Endothelial cell of umbilical vein (primary cell): ENCODE measurements around the gene MIX23. TPM values are rescaled to one million over a fixed set of nuclear protein-coding genes. Genes with fewer than 3 reads are reported as not detected.

ENCODE experiments used
- BruUV-seq: library from RNA; stranded (reverse); fragments of 400-500 nt; replicated peaks from 2 replicates; lab custom pipeline; 2021; lab: Mats Ljungman, UMichigan
- CTCF ChIA-PET: fragments of 300-600, 350-600 bp; sonication (Branson Sonifier 250); formaldehyde crosslinking; loops from one replicate; lab custom pipeline; 2021; ENCODE audit warnings: antibody characterized with exemption, inconsistent platforms; lab: Charles Lee
- POLR2A ChIA-PET: fragments of 300-600, 350-600 bp; sonication (Branson Sonifier 250); formaldehyde crosslinking; loops from one replicate; lab custom pipeline; 2021; ENCODE audit warnings: antibody characterized with exemption, inconsistent platforms; lab: Charles Lee
- DNase-seq: peaks from one replicate; pipeline ENCODE4 v3.0.0-alpha.2; 2011; ENCODE audit warnings: low read depth, low spot score
- FAIRE-seq: peaks from 2 replicates; lab custom pipeline; 2011; peaks lifted over from hg19 to GRCh38; lab: Jason Lieb, UNC
- H2AFZ ChIP-seq: 2 replicates; pipeline ENCODE4 v1.6.0; 2012; ENCODE audit warnings: low read depth, low read length, control low read depth, inconsistent platforms
- H3K27ac ChIP-seq: 2 replicates; pipeline ENCODE4 v1.5.1; 2011; ENCODE audit warnings: low read depth, mild to moderate bottlenecking, control low read depth, low read length, moderate library complexity; ENCODE audit not compliant: insufficient read depth
- H3K27me3 ChIP-seq, 2 experiments: 2 replicates each; pipeline versions ENCODE4 v1.6.0 to v1.6.1; 2011; ENCODE audit warnings: low read length in 2 of 2, mixed read lengths in 1 of 2; ENCODE audit not compliant: control insufficient read depth in 2 of 2, insufficient read depth in 2 of 2
- H3K36me3 ChIP-seq, 2 experiments: 2 replicates in 1 of 2; 3 replicates in 1 of 2; pipeline ENCODE4 v1.5.1; 2011; ENCODE audit warnings: low read length in 2 of 2, mild to moderate bottlenecking in 1 of 2, moderate library complexity in 1 of 2; ENCODE audit not compliant: control insufficient read depth in 2 of 2, insufficient read depth in 2 of 2; ENCODE audit errors: extremely low read depth in 1 of 2
- H3K4me1 ChIP-seq: 3 replicates; pipeline ENCODE4 v1.5.1; 2011; ENCODE audit warnings: mild to moderate bottlenecking, low read length; ENCODE audit not compliant: control insufficient read depth, insufficient read depth; ENCODE audit errors: extremely low read depth
- H3K4me2 ChIP-seq: 2 replicates; pipeline ENCODE4 v1.6.1; 2011; ENCODE audit warnings: low read length, control low read depth, mixed read lengths; ENCODE audit not compliant: insufficient read depth
- H3K4me3 ChIP-seq, 3 experiments: fragments of 200-600 bp in 1 of 3; sonication (generic), shearing (Covaris generic) in 1 of 3; replicated peaks in 1 of 3; 2 replicates each; pipeline ENCODE4 v1.5.1; 2011 to 2016; ENCODE audit warnings: control low read depth in 3 of 3, low read length in 3 of 3, mild to moderate bottlenecking in 2 of 3, inconsistent platforms in 1 of 3, low read depth in 1 of 3, moderate library complexity in 1 of 3; ENCODE audit not compliant: insufficient read depth in 1 of 3
- H3K79me2 ChIP-seq: 2 replicates; pipeline ENCODE4 v1.6.0; 2012; ENCODE audit warnings: low read length, inconsistent platforms; ENCODE audit not compliant: control insufficient read depth, insufficient read depth
- H3K9ac ChIP-seq: replicated peaks from 2 replicates; pipeline ENCODE3; 2011; ENCODE audit warnings: low read length, control low read depth; ENCODE audit not compliant: insufficient read depth; ENCODE audit errors: extremely low read depth
- H3K9me1 ChIP-seq: replicated peaks from 3 replicates; pipeline ENCODE4 v1.6.0; 2011; ENCODE audit warnings: mild to moderate bottlenecking, low read length; ENCODE audit not compliant: control insufficient read depth, insufficient read depth; ENCODE audit errors: extremely low read depth
- H3K9me3 ChIP-seq: replicated peaks from 2 replicates; pipeline ENCODE4 v1.5.1; 2012; ENCODE audit warnings: low read length, inconsistent platforms; ENCODE audit not compliant: control insufficient read depth, insufficient read depth
- H4K20me1 ChIP-seq: replicated peaks from 2 replicates; pipeline ENCODE3; 2011; ENCODE audit warnings: mild to moderate bottlenecking, low read length; ENCODE audit not compliant: control insufficient read depth, insufficient read depth; ENCODE audit errors: extremely low read depth
- CTCF ChIP-seq, 2 donors: IDR thresholded peaks; 1 replicate in 1 of 2; 2 replicates in 1 of 2; pipeline ENCODE4 v1.5.1; 2011; ENCODE audit warnings: low read length in 2 of 2, mild to moderate bottlenecking in 2 of 2, moderate library complexity in 2 of 2, control low read depth in 1 of 2, inconsistent platforms in 1 of 2, low read depth in 1 of 2; ENCODE audit not compliant: insufficient read depth in 1 of 2; ENCODE audit errors: extremely low read depth in 1 of 2
- EZH2 ChIP-seq: IDR thresholded peaks from 2 replicates; pipeline ENCODE4 v1.6.1; 2012; ENCODE audit warnings: borderline replicate concordance, low read depth, mild to moderate bottlenecking, moderate library complexity, low read length, inconsistent platforms; ENCODE audit not compliant: severe bottlenecking
- FOS ChIP-seq: IDR thresholded peaks from 2 replicates; pipeline ENCODE4 v1.6.1; 2011; ENCODE audit warnings: mild to moderate bottlenecking, low read length, moderate library complexity, borderline replicate concordance; ENCODE audit not compliant: insufficient read depth
- GATA2 ChIP-seq: IDR thresholded peaks from 2 replicates; pipeline ENCODE4 v1.7.0; 2011; ENCODE audit warnings: low read depth, mild to moderate bottlenecking, moderate library complexity, mixed read lengths, low read length; ENCODE audit not compliant: insufficient read length, insufficient read depth
- JUN ChIP-seq: IDR thresholded peaks from 2 replicates; pipeline ENCODE4 v1.6.1; 2011; ENCODE audit warnings: borderline replicate concordance, low read depth; ENCODE audit not compliant: insufficient read length, insufficient read depth
- MAX ChIP-seq: IDR thresholded peaks from 2 replicates; pipeline ENCODE4 v1.6.1; 2011; ENCODE audit not compliant: insufficient read depth, insufficient read length
- MYC ChIP-seq: IDR thresholded peaks from one replicate; pipeline ENCODE4 v1.6.1; 2011; ENCODE audit warnings: mild to moderate bottlenecking, low read depth, low read length
- POLR2A ChIP-seq: IDR thresholded peaks from 2 replicates; pipeline ENCODE4 v1.6.1; 2012; ENCODE audit warnings: low read depth, mild to moderate bottlenecking, control low read depth, low read length
- POLR2AphosphoS5 ChIP-seq: IDR thresholded peaks from 2 replicates; pipeline ENCODE4 v1.6.1; 2012; ENCODE audit warnings: low read depth, mild to moderate bottlenecking, control low read depth, low read length, moderate library complexity; ENCODE audit not compliant: insufficient read depth
- dilution Hi-C: fragments of 300-500 bp; cut with MboI; formaldehyde crosslinking; loops from one replicate; pipeline ENCODE4 v1.15.0; 2019; ENCODE audit warnings: low sequenced_read_pairs; ENCODE audit not compliant: extremely low pct_ligation_motif_present
- intact Hi-C: fragments of 100-400 bp; cut with micrococcal nuclease; formaldehyde crosslinking; loops from one replicate; pipeline ENCODE4 v1.10.0; 2022
- polyA plus RNA-seq, 4 experiments: library from polyadenylated mRNA; depleted of rRNA in 3 of 4; stranded (reverse) in 3 of 4; unstranded in 1 of 4; fragments of >200 nt; gene quantifications; 2 replicates each; pipeline versions ENCODE4 v1.2.1 to v1.2.3, GENCODE V29; 2011 to 2012; ENCODE audit warnings: missing spikeins in 1 of 4
- total RNA-seq: library from RNA; stranded (reverse); gene quantifications from 2 replicates; pipeline ENCODE4 v1.2.3, GENCODE V29; 2021

MIX23 gene
- total and polyA plus RNA-seq, 2 donors (not counting 3 experiments of a cell fraction or from before 2014, with no cell fraction given), result 4.5 to 53.5 TPM

GRCh38 chr3:122397201-122397600, 14.2 kb upstream of the MIX23 start:
- no peak for FAIRE-seq
- ChIA-PET CTCF (interaction anchor here (1.4 kb wide), 1 partner anchor 282 kb away, joined by 3 read pairs; no protein-coding TSS in a partner anchor), POLR2A (no interaction called here)
- Histone ChIP-seq H3K9ac (no peak overlapping the region), H3K4me3 (no peak overlapping the region), H3K9me3 (no peaks in the 10 kb centered on the region), H2AFZ (no peak overlapping the region), H3K27me3 (no peaks in the 10 kb centered on the region), H3K27ac (no peak overlapping the region), H3K36me3 (no peaks in the 10 kb centered on the region), H3K79me2 (no peaks in the 10 kb centered on the region), H3K4me2 (no peak overlapping the region), H4K20me1 (no peaks in the 10 kb centered on the region), H3K9me1 (no peaks in the 10 kb centered on the region), H3K4me1 (peaks cover 4% of the 10 kb centered on the region)
- intact Hi-C loops (loop anchor here (10.0 kb wide), 1 partner anchor 858 kb away; no protein-coding TSS in a partner anchor), dilution Hi-C loops (no loop called here)
- no peak for TF ChIP-seq JUN
- TF ChIP-seq FOS, result no peak
- TF ChIP-seq POLR2AphosphoS5, result no peak
- no peak for TF ChIP-seq MYC
- TF ChIP-seq MAX, result no peak
- TF ChIP-seq GATA2, result no peak
- no peak for TF ChIP-seq POLR2A
- no peak for TF ChIP-seq EZH2
- no peak for DNase-seq
- no TSS peak for BruUV-seq

- Histone ChIP-seq H3K4me2 (no peak overlapping the region), H3K27ac (no peak overlapping the region), H3K9me1 (no peaks in the 10 kb centered on the region), H3K4me1 (peaks cover 4% of the 10 kb centered on the region), H2AFZ (no peak overlapping the region), H3K9me3 (no peaks in the 10 kb centered on the region), H3K79me2 (no peaks in the 10 kb centered on the region), H3K4me3 (no peak overlapping the region), H3K27me3 (no peaks in the 10 kb centered on the region), H3K36me3 (no peaks in the 10 kb centered on the region), H4K20me1 (no peaks in the 10 kb centered on the region), H3K9ac (no peak overlapping the region)
- CTCF ChIA-PET, result no interaction called here
- DNase-seq (no peak), FAIRE-seq (no peak)
- intact Hi-C loops, result loop anchor here (10.0 kb wide), 1 partner anchor 858 kb away; no protein-coding TSS in a partner anchor
- dilution Hi-C loops, result no loop called here
- POLR2A ChIA-PET, result no interaction called here
- TF ChIP-seq POLR2AphosphoS5 (no peak), EZH2 (no peak), CTCF (IDR thresholded peaks at IDR 0.05; ENCODE audit: extremely low read depth in 1 of 2, insufficient read depth in 1 of 2, low read depth in 1 of 2, low read length in 2 of 2) (no peak), GATA2 (no peak), FOS (no peak), JUN (no peak), MAX (no peak), MYC (no peak), POLR2A (no peak)
- no TSS peak for BruUV-seq
Observed at GRCh38 chr3:122396511-122396910, 13.5 kb upstream of the MIX23 start.
